K562 (cell line): ENCODE results near the gene METTL22. TPM values are rescaled to one million over a fixed set of nuclear protein-coding genes. Genes with fewer than 3 reads are reported as not detected.

ENCODE experiments used
- ATAC-seq: fragments of 200-7000 bp; cut with Tn5 transposase; 3 replicates; pipeline ENCODE4 v1.9.1; 2020; ENCODE audit warnings: moderate library complexity
- BruUV-seq: library from RNA; stranded (reverse); fragments of 400-500 nt; replicated peaks from 2 replicates; lab custom pipeline; 2021; lab: Mats Ljungman, UMichigan
- CTCF ChIA-PET: fragments of 300-600 bp; formaldehyde crosslinking; extraction: SDS; loops from one replicate; lab custom pipeline; 2021; ENCODE audit warnings: low intra/inter-chr PET ratio; lab: Yijun Ruan, JAX
- POLR2A ChIA-PET: fragments of 300-600, 350-650 bp; sonication (Branson Sonifier 250); formaldehyde crosslinking; extraction: SDS; loops from one replicate; lab custom pipeline; 2021; ENCODE audit warnings: antibody characterized with exemption, inconsistent platforms; lab: Yijun Ruan, JAX
- DNase-seq, 4 experiments: peaks; one replicate each; pipeline versions ENCODE4 v3.0.0 to v3.0.0-alpha.2; 2011 to 2018; ENCODE audit warnings: low spot score in 3 of 4, mixed read lengths in 3 of 4; ENCODE audit errors: extremely low read depth in 1 of 4
- FAIRE-seq: peaks from 2 replicates; lab custom pipeline; 2011; peaks lifted over from hg19 to GRCh38; lab: Jason Lieb, UNC
- H2AFZ ChIP-seq: 2 replicates; pipeline ENCODE4 v1.6.0; 2011; ENCODE audit warnings: low read depth, low read length, control low read depth, inconsistent platforms
- H3K27ac ChIP-seq: fragments of 200-600 bp; 3 replicates; pipeline ENCODE4 v1.8.0; 2011; ENCODE audit warnings: low read depth, mild to moderate bottlenecking, control low read depth, inconsistent platforms, low read length, moderate library complexity, mixed read lengths; ENCODE audit errors: extremely low read depth
- H3K27me3 ChIP-seq, 2 experiments: fragments of 300-600 bp in 1 of 2; 2 replicates in 1 of 2; 3 replicates in 1 of 2; pipeline versions ENCODE4 v1.6.0 to v1.8.0; 2011; ENCODE audit warnings: inconsistent platforms in 2 of 2, low read length in 2 of 2, mild to moderate bottlenecking in 1 of 2, mixed read lengths in 1 of 2, moderate library complexity in 1 of 2; ENCODE audit not compliant: control insufficient read depth in 2 of 2, insufficient read depth in 2 of 2
- H3K36me3 ChIP-seq: fragments of 300-600 bp; 3 replicates; pipeline ENCODE4 v1.8.0; 2011; ENCODE audit warnings: mild to moderate bottlenecking, low read length, inconsistent platforms; ENCODE audit not compliant: control insufficient read depth, insufficient read depth
- H3K4me1 ChIP-seq, 2 experiments: fragments of 200-600 bp in 1 of 2; replicated peaks in 1 of 2; 2 replicates in 1 of 2; 3 replicates in 1 of 2; pipeline versions ENCODE4 v1.5.1 to v1.8.0; 2011; ENCODE audit warnings: inconsistent platforms in 2 of 2, low read length in 2 of 2, mild to moderate bottlenecking in 1 of 2, mixed read lengths in 1 of 2, moderate library complexity in 1 of 2; ENCODE audit not compliant: control insufficient read depth in 2 of 2, insufficient read depth in 2 of 2
- H3K4me2 ChIP-seq: 2 replicates; pipeline ENCODE4 v1.6.1; 2011; ENCODE audit warnings: low read length, control low read depth, inconsistent platforms, mixed read lengths; ENCODE audit not compliant: insufficient read depth
- H3K4me3 ChIP-seq: fragments of 200-600 bp; sonication (generic), shearing (Covaris generic); 2 replicates; pipeline ENCODE4 v1.5.1; 2016; ENCODE audit warnings: control low read depth, inconsistent platforms
- H3K79me2 ChIP-seq: fragments of 200-600 bp; 3 replicates; pipeline ENCODE4 v1.8.0; 2011; ENCODE audit warnings: low read length, inconsistent platforms; ENCODE audit not compliant: control insufficient read depth, insufficient read depth
- H3K9ac ChIP-seq, 2 experiments: 2 replicates each; pipeline versions ENCODE4 v1.6.0 to v1.6.1; 2011; ENCODE audit warnings: low read depth in 2 of 2, low read length in 2 of 2, control low read depth in 1 of 2, inconsistent platforms in 1 of 2, mild to moderate bottlenecking in 1 of 2, mixed read lengths in 1 of 2; ENCODE audit not compliant: insufficient read depth in 1 of 2
- H3K9me1 ChIP-seq: one replicate; pipeline ENCODE4 v1.6.0; 2011; ENCODE audit warnings: inconsistent platforms, mild to moderate bottlenecking, low read length, moderate library complexity; ENCODE audit not compliant: control insufficient read depth, insufficient read depth
- H3K9me3 ChIP-seq: replicated peaks from 2 replicates; pipeline ENCODE4 v1.5.1; 2011; ENCODE audit warnings: low read depth, low read length, inconsistent platforms; ENCODE audit not compliant: control insufficient read depth, insufficient read depth
- H4K20me1 ChIP-seq: replicated peaks from 2 replicates; pipeline ENCODE4 v1.6.1; 2011; ENCODE audit warnings: low read length, inconsistent platforms, mixed read lengths; ENCODE audit not compliant: control insufficient read depth, insufficient read depth
- BCOR ChIP-seq: fragments of 450-650 bp; IDR thresholded peaks from 2 replicates; pipeline ENCODE4 v1.6.1; 2016
- HDGF ChIP-seq: fragments of 450-650 bp; IDR thresholded peaks from 2 replicates; pipeline ENCODE4 v1.6.1; 2016
- KDM1A ChIP-seq, 2 experiments: fragments of 450-650 bp; IDR thresholded peaks; 2 replicates each; pipeline ENCODE4 v1.6.1; 2016; ENCODE audit warnings: mild to moderate bottlenecking in 2 of 2
- NEUROD1 ChIP-seq: fragments of 150-350 bp; IDR thresholded peaks from 2 replicates; pipeline ENCODE4 v1.6.1; 2014; ENCODE audit warnings: borderline replicate concordance, low read length, low read depth; ENCODE audit not compliant: partially characterized antibody
- RBM25 ChIP-seq: fragments of 200-400 bp; formaldehyde crosslinking; IDR thresholded peaks from 2 replicates; pipeline ENCODE4 v1.6.1; 2018; ENCODE audit warnings: low read length, low read depth, moderate library complexity; ENCODE audit not compliant: severe bottlenecking
- RCOR1 ChIP-seq, 2 experiments: IDR thresholded peaks; 2 replicates each; pipeline ENCODE4 v1.6.1; 2012; ENCODE audit warnings: low read depth in 2 of 2, low read length in 2 of 2, borderline replicate concordance in 1 of 2, improper control_type of control experiment in 1 of 2
- SAFB2 ChIP-seq: fragments of 200-400 bp; formaldehyde crosslinking; IDR thresholded peaks from 2 replicates; pipeline ENCODE4 v1.6.1; 2018; ENCODE audit warnings: borderline replicate concordance, low read length, low read depth, moderate library complexity; ENCODE audit not compliant: severe bottlenecking
- SMAD2 ChIP-seq: fragments of 150-350 bp; IDR thresholded peaks from 2 replicates; pipeline ENCODE4 v1.6.1; 2014; ENCODE audit warnings: low read depth, mild to moderate bottlenecking, low read length
- SMARCA5 ChIP-seq: fragments of 450-650 bp; IDR thresholded peaks from 2 replicates; pipeline ENCODE4 v1.6.1; 2016
- SRSF3 ChIP-seq: fragments of 200-400 bp; formaldehyde crosslinking; IDR thresholded peaks from 2 replicates; pipeline ENCODE4 v1.6.1; 2016; ENCODE audit warnings: mild to moderate bottlenecking, low read length, moderate library complexity; ENCODE audit not compliant: insufficient read depth
- STAG1 ChIP-seq: sonication (generic); formaldehyde crosslinking; IDR thresholded peaks from 2 replicates; pipeline ENCODE4 v1.5.0; 2020; ENCODE audit warnings: missing genetic modification reagents, borderline replicate concordance
- ZFP1 ChIP-seq: fragments of 450-650 bp; formaldehyde crosslinking; IDR thresholded peaks from 2 replicates; pipeline ENCODE4 v1.4.0; 2020; ENCODE audit warnings: mild to moderate bottlenecking, mixed read lengths
- ZFP36 ChIP-seq: fragments of 150-350 bp; IDR thresholded peaks from 2 replicates; pipeline ENCODE4 v1.6.1; 2018; ENCODE audit warnings: low read length, low read depth; ENCODE audit not compliant: partially characterized antibody
- ZNF280A ChIP-seq: fragments of 450-650 bp; IDR thresholded peaks from 2 replicates; pipeline ENCODE4 v1.6.1; 2018; ENCODE audit warnings: mild to moderate bottlenecking, low read depth; ENCODE audit not compliant: partially characterized antibody
- ZNF282 ChIP-seq: sonication (generic); formaldehyde crosslinking; IDR thresholded peaks from 2 replicates; pipeline ENCODE4 v1.8.1; 2023; ENCODE audit warnings: missing genetic modification reagents
- WGBS: fragments of 100-300 bp; shearing (Covaris generic); methylation state at CpG from one replicate; pipeline ENCODE4 v1.1.6; 2016; ENCODE audit warnings: low coverage, mixed read lengths; ENCODE audit not compliant: insufficient coverage; ENCODE audit errors: missing lambda C conversion rate; 5-methylcytosine and 5-hydroxymethylcytosine counted together
- in situ Hi-C: fragments of 300-500 bp; cut with MboI; formaldehyde crosslinking; loops from 4 replicates; pipeline ENCODE4 v1.15.0; 2018; ENCODE audit warnings: inconsistent platforms, mixed read lengths
- intact Hi-C: fragments of 100-400 bp; cut with micrococcal nuclease; formaldehyde crosslinking; loops from 2 replicates; pipeline ENCODE4 v1.14.2; 2022
- polyA plus RNA-seq, 8 experiments: library from polyadenylated mRNA; depleted of rRNA in 4 of 8; stranded (reverse) in 5 of 8; unstranded in 3 of 8; fragments of >200 nt; fragmentation: Nextera tagmentation in 2 of 8; fragmentation: Illumina TruSeq in 1 of 8; extraction: Ambion mirVana in 2 of 8; extraction: Trizol in 1 of 8; gene quantifications; 2 replicates each; pipeline versions ENCODE4 v1.2.1 to v1.2.3, GENCODE V29; 2011 to 2014; ENCODE audit warnings: inconsistent platforms in 1 of 8, missing spikeins in 1 of 8
- total RNA-seq, 7 experiments: library from RNA; depleted of rRNA in 6 of 7; stranded (reverse); fragments of >200 nt in 6 of 7; fragmentation: Illumina TruSeq in 2 of 7; extraction: Trizol in 2 of 7; gene quantifications; 2 replicates each; pipeline versions ENCODE4 v1.2.1 to v1.2.3, GENCODE V29; 2011 to 2021; ENCODE audit warnings: low replicate concordance in 1 of 7
- TF ChIP-seq, protein P1 (sequence below): fragments of 250-450 bp; sonication (Bioruptor Pico); IDR thresholded peaks from 2 replicates; pipeline ENCODE4 v1.8.0; 2022; ENCODE audit warnings: moderate library complexity, mild to moderate bottlenecking, inconsistent platforms

Gene METTL22
- total and polyA plus RNA-seq, 9 of the 15 experiments (the other 6 are each of a cell fraction or from before 2014, with no cell fraction given): 6.9 to 33.2 (median 18.5) TPM

- peaks cover 47% of the 10 kb centered on the region for H3K36me3 ChIP-seq
- 0 out of 2 replicates have a peak, but pooled peaks cover 5% of the 10 kb centered on the region for H4K20me1 ChIP-seq
- ChIA-PET CTCF (no interaction called here), POLR2A (interaction anchor here (1.1 kb wide), 1 partner anchor 9 kb away, joined by 5 read pairs; no protein-coding TSS in a partner anchor)
- H3K27ac ChIP-seq: no peak overlapping the region
- H3K4me2 ChIP-seq: no peak overlapping the region
- H3K9me3 ChIP-seq: no peaks in the 10 kb centered on the region
- intact Hi-C loops: no loop called here
- no peak overlapping the region for H2AFZ ChIP-seq
- DNase-seq (no peak), FAIRE-seq (no peak), ATAC-seq (no peak)
- H3K9me1 ChIP-seq: no peaks in the 10 kb centered on the region
- in situ Hi-C loops: no loop called here
- no peaks in the 10 kb centered on the region for H3K79me2 ChIP-seq
- WGBS: 74% methylated on average over 9 of the region's 9 CpGs
- BruUV-seq: no TSS peak
- no peaks in the 10 kb centered on the region for H3K27me3 ChIP-seq
- peaks cover 2 to 8% of the 10 kb centered on the region in 2 experiments; a peak in 4 of 5 replicates for H3K4me1 ChIP-seq
- TF ChIP-seq NEUROD1 (no peak), RCOR1 (IDR thresholded peaks at IDR 0.05; ENCODE audit: borderline replicate concordance in 1 of 2, low read depth in 2 of 2, low read length in 2 of 2) (0 out of 4 replicates have a peak, but pooled peaks of 1 of the 2 experiments have one; percentile 21), HDGF (peak; percentile 38; the same call in 1 of the 2 replicates), SMARCA5 (peak; percentile 88), KDM1A (IDR thresholded peaks at IDR 0.05) (peak in 1 of 2 experiments; percentile 59; a peak in 3 of 4 replicates), ZFP36 (peak; percentile 81), SAFB2 (no peak), BCOR (peak; percentile 93), ZNF280A (no peak), ZNF282 (CRISPR knock-in tag) (no peak), RBM25 (peak; percentile 88), ZFP1 (no peak), SRSF3 (no peak), STAG1 (no peak), SMAD2 (no peak)
- TF ChIP-seq, protein P1, sequence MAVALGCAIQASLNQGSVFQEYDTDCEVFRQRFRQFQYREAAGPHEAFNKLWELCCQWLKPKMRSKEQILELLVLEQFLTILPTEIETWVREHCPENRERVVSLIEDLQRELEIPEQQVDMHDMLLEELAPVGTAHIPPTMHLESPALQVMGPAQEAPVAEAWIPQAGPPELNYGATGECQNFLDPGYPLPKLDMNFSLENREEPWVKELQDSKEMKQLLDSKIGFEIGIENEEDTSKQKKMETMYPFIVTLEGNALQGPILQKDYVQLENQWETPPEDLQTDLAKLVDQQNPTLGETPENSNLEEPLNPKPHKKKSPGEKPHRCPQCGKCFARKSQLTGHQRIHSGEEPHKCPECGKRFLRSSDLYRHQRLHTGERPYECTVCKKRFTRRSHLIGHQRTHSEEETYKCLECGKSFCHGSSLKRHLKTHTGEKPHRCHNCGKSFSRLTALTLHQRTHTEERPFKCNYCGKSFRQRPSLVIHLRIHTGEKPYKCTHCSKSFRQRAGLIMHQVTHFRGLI (CRISPR knock-in tag): no peak
- no peak overlapping the region for H3K4me3 ChIP-seq
- H3K9ac ChIP-seq: no peak overlapping the region
Observed at GRCh38 chr16:8647721-8648318, 26.3 kb downstream of the METTL22 start.
